BLaER1 treated with 17β-estradiol and CSF1 and Interleukin-3, amounts not matched to agents 10 nM and 100 nM (cell line): ENCODE results near the gene RNU1-2.
"Not testable (repeated sequence)": the region's sequence is repeated elsewhere in the genome, so short reads cannot be mapped to it uniquely, and the experiment has no call there.

ENCODE experiments used
- H3K27ac ChIP-seq, 11 experiments: shearing (Covaris generic); formaldehyde crosslinking; 2 replicates each; pipeline ENCODE4 v1.8.1; 2022
- H3K27me3 ChIP-seq, 11 experiments: shearing (Covaris generic); formaldehyde crosslinking; 2 replicates each; pipeline ENCODE4 v1.8.1; 2022
- H3K36me3 ChIP-seq, 11 experiments: shearing (Covaris generic); formaldehyde crosslinking; 2 replicates each; pipeline ENCODE4 v1.8.1; 2022
- H3K4me1 ChIP-seq, 10 experiments: shearing (Covaris generic); formaldehyde crosslinking; 2 replicates each; pipeline ENCODE4 v1.8.1; 2022
- H3K4me2 ChIP-seq, 11 experiments: shearing (Covaris generic); formaldehyde crosslinking; 2 replicates each; pipeline ENCODE4 v1.8.1; 2022
- H3K4me3 ChIP-seq, 10 experiments: shearing (Covaris generic); formaldehyde crosslinking; 2 replicates each; pipeline ENCODE4 v1.8.1; 2022
- H3K9ac ChIP-seq, 11 experiments: shearing (Covaris generic); formaldehyde crosslinking; 2 replicates each; pipeline ENCODE4 v1.8.1; 2022
- H3K9me3 ChIP-seq, 11 experiments: shearing (Covaris generic); formaldehyde crosslinking; replicated peaks in 1 of 11; 2 replicates each; pipeline ENCODE4 v1.8.1; 2022
- H4K20me1 ChIP-seq, 11 experiments: shearing (Covaris generic); formaldehyde crosslinking; 2 replicates each; pipeline ENCODE4 v1.8.1; 2022
- Cebpa-rat ChIP-seq, 11 experiments: shearing (Covaris generic); IDR thresholded peaks; 2 replicates each; pipeline ENCODE4 v1.8.1; 2022

RNU1-2 gene

GRCh38 chr1:16927256-16927655, 31.5 kb downstream of the RNU1-2 start:
- H3K36me3 ChIP-seq = no peaks in the 10 kb centered on the region
- H4K20me1 ChIP-seq = peaks cover 0 to 75% (median 4%) of the 10 kb centered on the region in 11 experiments; a peak in 11 of 22 replicates
- peaks cover 12 to 66% (median 54%) of the 10 kb centered on the region in 10 experiments; a peak in 19 of 20 replicates for H3K4me1 ChIP-seq
- no peak for TF ChIP-seq Cebpa-rat (IDR thresholded peaks at IDR 0.05)
- no peak overlapping the region for H3K9ac ChIP-seq
- H3K27ac ChIP-seq = no peak overlapping the region
- H3K9me3 ChIP-seq = no peaks in the 10 kb centered on the region
- no peaks in the 10 kb centered on the region for H3K27me3 ChIP-seq
- H3K4me2 ChIP-seq = peak overlapping the region in 5 of 11 experiments; percentile 33 to 65 (median 56); a peak in 9 of 22 replicates
- H3K4me3 ChIP-seq = no peak overlapping the region

- Histone ChIP-seq H3K9ac (0 out of 22 replicates have a peak overlapping the region, but pooled peaks of 1 of the 11 experiments have one; percentile 12), H3K27ac (no peak overlapping the region), H3K27me3 (no peaks in the 10 kb centered on the region), H3K9me3 (no peaks in the 10 kb centered on the region), H3K4me2 (peak overlapping the region in 5 of 11 experiments; percentile 16 to 65 (median 56); a peak in 8 of 22 replicates), H3K4me1 (peaks cover 12 to 60% (median 49%) of the 10 kb centered on the region in 10 experiments; a peak in 19 of 20 replicates), H3K4me3 (no peak overlapping the region), H4K20me1 (peaks cover 0 to 70% (median 2%) of the 10 kb centered on the region in 11 experiments; a peak in 10 of 22 replicates), H3K36me3 (no peaks in the 10 kb centered on the region)
- TF ChIP-seq Cebpa-rat (IDR thresholded peaks at IDR 0.05) = no peak
Measured at GRCh38 chr1:16927711-16928485, 32.1 kb downstream of the RNU1-2 start.

- Histone ChIP-seq H3K4me2 (peak overlapping the region in 8 of 11 experiments; percentile 13 to 69 (median 48); a peak in 14 of 22 replicates), H3K4me1 (peaks cover 12 to 60% (median 48%) of the 10 kb centered on the region in 10 experiments; a peak in 19 of 20 replicates), H4K20me1 (peaks cover 0 to 61% (median 0%) of the 10 kb centered on the region in 11 experiments; a peak in 10 of 22 replicates), H3K9ac (peak overlapping the region in 2 of 11 experiments; percentile 5 to 6; a peak in 1 of 22 replicates)
- H3K9me3 ChIP-seq, H3K27ac ChIP-seq, H3K4me3 ChIP-seq, H3K36me3 ChIP-seq, H3K27me3 ChIP-seq: not testable (repeated sequence)
Measured at GRCh38 chr1:16929146-16930041, 33.6 kb downstream of the RNU1-2 start.

- not testable (repeated sequence) for H3K9me3 ChIP-seq
Measured at GRCh38 chr1:16931206-16931934, 35.6 kb downstream of the RNU1-2 start.

GRCh38 chr1:16933945-16934344, 38.2 kb downstream of the RNU1-2 start:
- not testable (repeated sequence) for H3K4me3 ChIP-seq, H3K9me3 ChIP-seq, H3K4me2 ChIP-seq, H3K27ac ChIP-seq, H3K9ac ChIP-seq, H3K27me3 ChIP-seq
- Histone ChIP-seq H3K4me1 (peaks cover 0 to 16% (median 12%) of the 10 kb centered on the region in 10 experiments; a peak in 13 of 20 replicates), H4K20me1 (peaks cover 0 to 32% (median 0%) of the 10 kb centered on the region in 11 experiments; a peak in 4 of 22 replicates), H3K36me3 (peaks cover 0 to 11% (median 5%) of the 10 kb centered on the region in 11 experiments; a peak in 7 of 22 replicates)

More at GRCh38 chr1:16931206-16931934, 35.6 kb downstream of the RNU1-2 start:
- not testable (repeated sequence) for H3K4me3 ChIP-seq, H3K36me3 ChIP-seq, H3K9ac ChIP-seq, H3K27me3 ChIP-seq, H3K27ac ChIP-seq, H3K4me2 ChIP-seq
- H4K20me1 ChIP-seq = peaks cover 0 to 43% (median 0%) of the 10 kb centered on the region in 11 experiments; a peak in 9 of 22 replicates
- H3K4me1 ChIP-seq = peaks cover 0 to 42% (median 31%) of the 10 kb centered on the region in 10 experiments; a peak in 15 of 20 replicates

- H3K27me3 ChIP-seq, H3K4me1 ChIP-seq, H3K27ac ChIP-seq, H3K4me3 ChIP-seq, H4K20me1 ChIP-seq, H3K9me3 ChIP-seq, H3K4me2 ChIP-seq: not testable (repeated sequence)
- H3K36me3 ChIP-seq = peaks cover 0 to 14% (median 5%) of the 10 kb centered on the region in 11 experiments; a peak in 7 of 22 replicates
- 0 out of 22 replicates have a peak overlapping the region, but pooled peaks of 1 of the 11 experiments have one; percentile 1 for H3K9ac ChIP-seq
Measured at GRCh38 chr1:16936580-16936979, 40.8 kb downstream of the RNU1-2 start.

- peaks cover 0 to 14% (median 5%) of the 10 kb centered on the region in 11 experiments; a peak in 7 of 22 replicates for H3K36me3 ChIP-seq
- H3K9ac ChIP-seq = no peak overlapping the region
- peaks cover 1 to 5% (median 2%) of the 10 kb centered on the region in 10 experiments; a peak in 17 of 20 replicates for H3K4me1 ChIP-seq
- no peak overlapping the region for H3K27ac ChIP-seq
- no peak overlapping the region for H3K4me3 ChIP-seq
- H3K9me3 ChIP-seq = no peaks in the 10 kb centered on the region
- no peak for TF ChIP-seq Cebpa-rat (IDR thresholded peaks at IDR 0.05)
- H3K27me3 ChIP-seq = no peaks in the 10 kb centered on the region
- H3K4me2 ChIP-seq = no peak overlapping the region
- H4K20me1 ChIP-seq = peaks cover 0 to 8% (median 0%) of the 10 kb centered on the region in 11 experiments; a peak in 4 of 22 replicates
Measured at GRCh38 chr1:16938351-16939321, 42.9 kb downstream of the RNU1-2 start.

GRCh38 chr1:16939386-16940180, 43.8 kb downstream of the RNU1-2 start:
- not testable (repeated sequence) for H3K9me3 ChIP-seq, H3K9ac ChIP-seq, H3K27ac ChIP-seq, H3K4me3 ChIP-seq, H3K27me3 ChIP-seq, H4K20me1 ChIP-seq, H3K4me2 ChIP-seq
- H3K36me3 ChIP-seq = peaks cover 0 to 16% (median 5%) of the 10 kb centered on the region in 11 experiments; a peak in 8 of 22 replicates
- H3K4me1 ChIP-seq = peaks cover 9 to 14% (median 11%) of the 10 kb centered on the region in 10 experiments; a peak in 18 of 20 replicates
